GM12878 (cell line): Measurements from ENCODE around the gene TTYH1. TPM values are rescaled to one million over a fixed set of nuclear protein-coding genes. Genes with fewer than 3 reads are reported as not detected.
A peak's percentile ranks its signal among the peaks of the same experiment; 100 is the strongest.

ENCODE experiments used
- CREB1 ChIP-seq: IDR thresholded peaks from 2 replicates; pipeline ENCODE4 v1.6.1; 2012; ENCODE audit warnings: low read depth, mild to moderate bottlenecking, inconsistent platforms
- NFYA ChIP-seq: IDR thresholded peaks from 2 replicates; pipeline ENCODE4 v1.6.1; 2011; ENCODE audit warnings: low read depth, mild to moderate bottlenecking, low read length, improper control_type of control experiment, borderline replicate concordance
- SUPT20H ChIP-seq: IDR thresholded peaks from 2 replicates; pipeline ENCODE4 v1.6.1; 2011; ENCODE audit warnings: low read depth, mild to moderate bottlenecking, low read length, moderate library complexity, borderline replicate concordance; ENCODE audit not compliant: control insufficient read depth
- TCF3 ChIP-seq: IDR thresholded peaks from 2 replicates; pipeline ENCODE4 v1.6.1; 2012; ENCODE audit warnings: low read depth, mild to moderate bottlenecking, low read length, borderline replicate concordance; ENCODE audit not compliant: insufficient read depth
- WRNIP1 ChIP-seq: IDR thresholded peaks from 2 replicates; pipeline ENCODE4 v1.6.1; 2011; ENCODE audit warnings: low read depth, low read length, improper control_type of control experiment, borderline replicate concordance
- YBX1 ChIP-seq: fragments of 450-650 bp; IDR thresholded peaks from 2 replicates; pipeline ENCODE4 v1.6.1; 2016; ENCODE audit warnings: antibody characterized with exemption
- ZNF274 ChIP-seq: IDR thresholded peaks from one replicate; pipeline ENCODE4 v1.8.0; 2011; ENCODE audit not compliant: insufficient read length, insufficient read depth
- polyA plus RNA-seq, 11 experiments: library from polyadenylated mRNA; depleted of rRNA in 4 of 11; unstranded in 6 of 11; stranded (reverse) in 5 of 11; fragments of >200 nt; fragmentation: Nextera tagmentation in 4 of 11; fragmentation: Illumina TruSeq in 1 of 11; extraction: Ambion mirVana in 4 of 11; extraction: Trizol in 1 of 11; gene quantifications; 1 replicate in 1 of 11; 2 replicates in 10 of 11; pipeline versions ENCODE4 v1.2.1 to v1.2.3, GENCODE V29; 2011 to 2016; ENCODE audit warnings: inconsistent platforms in 2 of 11, missing spikeins in 2 of 11, low read depth in 1 of 11
- total RNA-seq, 4 experiments: library from RNA; depleted of rRNA in 3 of 4; stranded (reverse); fragments of >200 nt in 3 of 4; fragmentation: Illumina TruSeq in 1 of 4; extraction: Trizol in 1 of 4; gene quantifications; 2 replicates each; pipeline versions ENCODE4 v1.2.1 to v1.2.3, GENCODE V29; 2013 to 2021
- TF ChIP-seq, protein P1 (sequence below): fragments of 450-650 bp; formaldehyde crosslinking; IDR thresholded peaks from 2 replicates; pipeline ENCODE4 v1.4.0; 2022; ENCODE audit warnings: mild to moderate bottlenecking, moderate library complexity
- TF ChIP-seq, protein P2 (sequence below): IDR thresholded peaks from 2 replicates; pipeline ENCODE4 v1.6.1; 2012; ENCODE audit warnings: mild to moderate bottlenecking, low read depth, low read length
- TF ChIP-seq, protein P3 (sequence below): fragments of 450-650 bp; IDR thresholded peaks from 2 replicates; pipeline ENCODE4 v1.6.1; 2016; ENCODE audit warnings: mild to moderate bottlenecking, moderate library complexity, borderline replicate concordance
- TF ChIP-seq, protein P4 (sequence below): fragments of 450-650 bp; conservative IDR thresholded peaks from 2 replicates; pipeline ENCODE4 v1.6.1; 2017; ENCODE audit warnings: mild to moderate bottlenecking, moderate library complexity

TTYH1 gene
- total and polyA plus RNA-seq, 10 of the 15 experiments (the other 5 are each of a cell fraction or from before 2014, with no cell fraction given) = 0.01 to 0.36 (median 0.09) TPM; not detected in 3

DNA sequence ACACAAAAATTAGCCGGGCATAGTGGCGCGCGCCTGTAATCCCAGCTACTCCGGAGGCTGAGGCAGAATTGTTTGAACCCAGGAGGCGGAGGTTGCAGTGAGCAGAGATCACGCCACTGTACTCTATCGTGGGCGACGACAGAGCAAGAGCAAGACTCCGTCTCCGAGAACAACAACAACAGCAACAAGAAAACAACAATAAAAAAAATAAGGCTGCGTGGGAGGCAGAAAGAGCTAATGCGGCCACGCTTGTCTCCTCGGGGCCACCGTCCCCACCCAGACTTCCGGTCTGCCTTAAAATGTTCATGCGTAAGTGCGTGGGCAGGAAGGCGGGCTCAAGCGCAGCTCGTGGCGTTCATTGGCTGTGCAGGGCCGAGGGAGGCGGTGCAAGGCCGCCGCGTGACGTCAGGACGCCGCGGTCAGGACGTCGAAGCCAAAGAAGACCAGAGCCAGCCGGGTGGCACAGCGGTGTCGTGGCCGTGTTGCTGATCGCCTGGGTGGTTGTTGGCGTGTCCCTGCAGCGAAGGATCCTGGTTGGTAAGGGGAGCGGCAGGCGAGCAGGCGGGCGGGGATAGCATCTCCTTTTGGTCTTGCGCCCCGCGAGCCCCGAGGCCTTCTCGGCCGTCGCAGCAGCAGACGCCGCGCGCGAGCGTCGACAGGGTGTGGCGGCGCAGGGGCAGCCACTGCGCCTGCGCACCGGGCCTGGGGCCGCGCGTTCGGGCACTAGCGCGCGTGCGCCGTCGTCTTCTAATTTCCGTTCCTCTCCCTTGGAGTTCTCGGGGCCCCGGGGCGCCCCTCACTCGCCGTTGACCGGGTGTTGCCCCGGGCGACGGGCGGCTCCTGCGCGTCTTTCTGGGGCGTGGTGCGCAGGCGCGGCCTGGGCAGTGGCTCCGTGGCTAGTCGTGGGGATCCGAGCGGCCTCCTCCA is 33.8 kb downstream of the TTYH1 start, which contains the start of gene LENG8 (continued):
- TF ChIP-seq, protein P1, sequence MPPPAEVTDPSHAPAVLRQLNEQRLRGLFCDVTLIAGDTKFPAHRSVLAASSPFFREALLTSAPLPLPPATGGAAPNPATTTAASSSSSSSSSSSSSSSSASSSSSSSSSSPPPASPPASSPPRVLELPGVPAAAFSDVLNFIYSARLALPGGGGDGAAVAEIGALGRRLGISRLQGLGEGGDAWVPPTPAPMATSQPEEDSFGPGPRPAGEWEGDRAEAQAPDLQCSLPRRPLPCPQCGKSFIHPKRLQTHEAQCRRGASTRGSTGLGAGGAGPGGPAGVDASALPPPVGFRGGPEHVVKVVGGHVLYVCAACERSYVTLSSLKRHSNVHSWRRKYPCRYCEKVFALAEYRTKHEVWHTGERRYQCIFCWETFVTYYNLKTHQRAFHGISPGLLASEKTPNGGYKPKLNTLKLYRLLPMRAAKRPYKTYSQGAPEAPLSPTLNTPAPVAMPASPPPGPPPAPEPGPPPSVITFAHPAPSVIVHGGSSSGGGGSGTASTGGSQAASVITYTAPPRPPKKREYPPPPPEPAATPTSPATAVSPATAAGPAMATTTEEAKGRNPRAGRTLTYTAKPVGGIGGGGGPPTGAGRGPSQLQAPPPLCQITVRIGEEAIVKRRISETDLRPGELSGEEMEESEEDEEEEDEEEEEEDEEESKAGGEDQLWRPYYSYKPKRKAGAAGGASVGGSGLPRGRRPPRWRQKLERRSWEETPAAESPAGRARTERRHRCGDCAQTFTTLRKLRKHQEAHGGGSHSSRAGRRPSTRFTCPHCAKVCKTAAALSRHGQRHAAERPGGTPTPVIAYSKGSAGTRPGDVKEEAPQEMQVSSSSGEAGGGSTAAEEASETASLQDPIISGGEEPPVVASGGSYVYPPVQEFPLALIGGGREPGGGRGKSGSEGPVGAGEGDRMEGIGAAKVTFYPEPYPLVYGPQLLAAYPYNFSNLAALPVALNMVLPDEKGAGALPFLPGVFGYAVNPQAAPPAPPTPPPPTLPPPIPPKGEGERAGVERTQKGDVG (CRISPR knock-in tag) = 0 out of 2 replicates have a peak, but pooled peaks have one; percentile 39
- peak; percentile 96 for TF ChIP-seq CREB1
- no peak for TF ChIP-seq SUPT20H
- no peak for TF ChIP-seq TCF3
- TF ChIP-seq, protein P2, sequence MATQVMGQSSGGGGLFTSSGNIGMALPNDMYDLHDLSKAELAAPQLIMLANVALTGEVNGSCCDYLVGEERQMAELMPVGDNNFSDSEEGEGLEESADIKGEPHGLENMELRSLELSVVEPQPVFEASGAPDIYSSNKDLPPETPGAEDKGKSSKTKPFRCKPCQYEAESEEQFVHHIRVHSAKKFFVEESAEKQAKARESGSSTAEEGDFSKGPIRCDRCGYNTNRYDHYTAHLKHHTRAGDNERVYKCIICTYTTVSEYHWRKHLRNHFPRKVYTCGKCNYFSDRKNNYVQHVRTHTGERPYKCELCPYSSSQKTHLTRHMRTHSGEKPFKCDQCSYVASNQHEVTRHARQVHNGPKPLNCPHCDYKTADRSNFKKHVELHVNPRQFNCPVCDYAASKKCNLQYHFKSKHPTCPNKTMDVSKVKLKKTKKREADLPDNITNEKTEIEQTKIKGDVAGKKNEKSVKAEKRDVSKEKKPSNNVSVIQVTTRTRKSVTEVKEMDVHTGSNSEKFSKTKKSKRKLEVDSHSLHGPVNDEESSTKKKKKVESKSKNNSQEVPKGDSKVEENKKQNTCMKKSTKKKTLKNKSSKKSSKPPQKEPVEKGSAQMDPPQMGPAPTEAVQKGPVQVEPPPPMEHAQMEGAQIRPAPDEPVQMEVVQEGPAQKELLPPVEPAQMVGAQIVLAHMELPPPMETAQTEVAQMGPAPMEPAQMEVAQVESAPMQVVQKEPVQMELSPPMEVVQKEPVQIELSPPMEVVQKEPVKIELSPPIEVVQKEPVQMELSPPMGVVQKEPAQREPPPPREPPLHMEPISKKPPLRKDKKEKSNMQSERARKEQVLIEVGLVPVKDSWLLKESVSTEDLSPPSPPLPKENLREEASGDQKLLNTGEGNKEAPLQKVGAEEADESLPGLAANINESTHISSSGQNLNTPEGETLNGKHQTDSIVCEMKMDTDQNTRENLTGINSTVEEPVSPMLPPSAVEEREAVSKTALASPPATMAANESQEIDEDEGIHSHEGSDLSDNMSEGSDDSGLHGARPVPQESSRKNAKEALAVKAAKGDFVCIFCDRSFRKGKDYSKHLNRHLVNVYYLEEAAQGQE = 0 out of 2 replicates have a peak, but pooled peaks have one; percentile 10
- no peak for TF ChIP-seq WRNIP1
- TF ChIP-seq, protein P3, sequence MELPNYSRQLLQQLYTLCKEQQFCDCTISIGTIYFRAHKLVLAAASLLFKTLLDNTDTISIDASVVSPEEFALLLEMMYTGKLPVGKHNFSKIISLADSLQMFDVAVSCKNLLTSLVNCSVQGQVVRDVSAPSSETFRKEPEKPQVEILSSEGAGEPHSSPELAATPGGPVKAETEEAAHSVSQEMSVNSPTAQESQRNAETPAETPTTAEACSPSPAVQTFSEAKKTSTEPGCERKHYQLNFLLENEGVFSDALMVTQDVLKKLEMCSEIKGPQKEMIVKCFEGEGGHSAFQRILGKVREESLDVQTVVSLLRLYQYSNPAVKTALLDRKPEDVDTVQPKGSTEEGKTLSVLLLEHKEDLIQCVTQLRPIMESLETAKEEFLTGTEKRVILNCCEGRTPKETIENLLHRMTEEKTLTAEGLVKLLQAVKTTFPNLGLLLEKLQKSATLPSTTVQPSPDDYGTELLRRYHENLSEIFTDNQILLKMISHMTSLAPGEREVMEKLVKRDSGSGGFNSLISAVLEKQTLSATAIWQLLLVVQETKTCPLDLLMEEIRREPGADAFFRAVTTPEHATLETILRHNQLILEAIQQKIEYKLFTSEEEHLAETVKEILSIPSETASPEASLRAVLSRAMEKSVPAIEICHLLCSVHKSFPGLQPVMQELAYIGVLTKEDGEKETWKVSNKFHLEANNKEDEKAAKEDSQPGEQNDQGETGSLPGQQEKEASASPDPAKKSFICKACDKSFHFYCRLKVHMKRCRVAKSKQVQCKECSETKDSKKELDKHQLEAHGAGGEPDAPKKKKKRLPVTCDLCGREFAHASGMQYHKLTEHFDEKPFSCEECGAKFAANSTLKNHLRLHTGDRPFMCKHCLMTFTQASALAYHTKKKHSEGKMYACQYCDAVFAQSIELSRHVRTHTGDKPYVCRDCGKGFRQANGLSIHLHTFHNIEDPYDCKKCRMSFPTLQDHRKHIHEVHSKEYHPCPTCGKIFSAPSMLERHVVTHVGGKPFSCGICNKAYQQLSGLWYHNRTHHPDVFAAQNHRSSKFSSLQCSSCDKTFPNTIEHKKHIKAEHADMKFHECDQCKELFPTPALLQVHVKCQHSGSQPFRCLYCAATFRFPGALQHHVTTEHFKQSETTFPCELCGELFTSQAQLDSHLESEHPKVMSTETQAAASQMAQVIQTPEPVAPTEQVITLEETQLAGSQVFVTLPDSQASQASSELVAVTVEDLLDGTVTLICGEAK = peak; percentile 58; the same call in 1 of the 2 replicates
- TF ChIP-seq NFYA = no peak
- no peak for TF ChIP-seq ZNF274
- TF ChIP-seq, protein P4, sequence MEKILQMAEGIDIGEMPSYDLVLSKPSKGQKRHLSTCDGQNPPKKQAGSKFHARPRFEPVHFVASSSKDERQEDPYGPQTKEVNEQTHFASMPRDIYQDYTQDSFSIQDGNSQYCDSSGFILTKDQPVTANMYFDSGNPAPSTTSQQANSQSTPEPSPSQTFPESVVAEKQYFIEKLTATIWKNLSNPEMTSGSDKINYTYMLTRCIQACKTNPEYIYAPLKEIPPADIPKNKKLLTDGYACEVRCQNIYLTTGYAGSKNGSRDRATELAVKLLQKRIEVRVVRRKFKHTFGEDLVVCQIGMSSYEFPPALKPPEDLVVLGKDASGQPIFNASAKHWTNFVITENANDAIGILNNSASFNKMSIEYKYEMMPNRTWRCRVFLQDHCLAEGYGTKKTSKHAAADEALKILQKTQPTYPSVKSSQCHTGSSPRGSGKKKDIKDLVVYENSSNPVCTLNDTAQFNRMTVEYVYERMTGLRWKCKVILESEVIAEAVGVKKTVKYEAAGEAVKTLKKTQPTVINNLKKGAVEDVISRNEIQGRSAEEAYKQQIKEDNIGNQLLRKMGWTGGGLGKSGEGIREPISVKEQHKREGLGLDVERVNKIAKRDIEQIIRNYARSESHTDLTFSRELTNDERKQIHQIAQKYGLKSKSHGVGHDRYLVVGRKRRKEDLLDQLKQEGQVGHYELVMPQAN = peak; percentile 61
- TF ChIP-seq YBX1 = no peak
